Esophagus squamous epithelium (tissue), 4 donors: ENCODE measurements around the gene TAOK3.

Experiments
- POLR2A ChIP-seq, 4 donors: fragments of 450-650 bp; IDR thresholded peaks; one replicate each; pipeline ENCODE4 v1.6.1; 2017; ENCODE audit warnings: antibody characterized with exemption in 4 of 4, mild to moderate bottlenecking in 4 of 4, moderate library complexity in 3 of 4
- TF ChIP-seq, protein P1 (sequence below), 6 experiments: fragments of 450-650 bp in 4 of 6; fragments of 200-600 bp in 2 of 6; sonication (generic) in 2 of 6; IDR thresholded peaks; one replicate each; pipeline ENCODE4 v1.5.1; 2016 to 2019; ENCODE audit warnings: antibody characterized with exemption in 6 of 6, mild to moderate bottlenecking in 4 of 6, moderate library complexity in 4 of 6

DNA sequence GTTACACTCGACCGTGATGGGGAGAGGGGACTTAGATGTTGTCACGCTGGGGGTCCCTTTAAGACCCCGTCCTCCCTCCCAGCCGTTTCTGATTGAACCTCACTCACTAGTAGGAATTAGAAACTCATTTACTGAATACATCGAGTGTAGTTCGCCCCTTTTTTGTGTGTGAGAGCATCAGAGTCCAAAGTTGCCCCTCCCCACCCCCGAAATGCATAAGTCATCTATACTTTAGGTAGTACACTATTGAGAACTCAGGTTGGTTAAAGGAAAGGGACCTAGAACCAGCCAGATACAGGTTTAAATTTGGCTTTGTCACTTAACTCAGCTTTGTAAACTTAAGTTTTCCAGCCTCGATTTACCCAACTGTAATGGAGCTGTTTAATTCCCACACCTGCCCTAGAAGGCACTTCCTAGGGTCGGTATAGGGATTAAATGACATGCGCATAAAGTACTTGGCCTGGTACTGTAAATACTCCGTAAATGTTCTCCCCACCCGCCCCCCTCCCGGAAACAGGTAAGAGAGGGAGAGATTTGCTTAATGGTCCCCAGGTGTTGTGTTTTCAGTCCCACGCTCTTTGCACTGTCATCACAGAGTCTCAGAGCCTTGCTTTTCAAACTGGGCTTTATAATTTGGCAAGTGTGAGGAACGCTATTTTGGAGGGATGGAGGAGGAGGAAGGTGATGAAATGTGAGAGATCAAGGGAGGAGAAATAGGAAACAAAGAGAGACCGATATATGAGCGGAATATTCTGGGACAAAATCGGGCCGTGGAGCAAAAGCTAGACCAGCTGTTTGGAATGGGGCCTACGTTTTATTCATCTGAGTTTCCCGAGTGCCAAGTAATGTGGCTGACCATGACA is 4.5 kb upstream of the TAOK3 start:
- TF ChIP-seq, protein P1, sequence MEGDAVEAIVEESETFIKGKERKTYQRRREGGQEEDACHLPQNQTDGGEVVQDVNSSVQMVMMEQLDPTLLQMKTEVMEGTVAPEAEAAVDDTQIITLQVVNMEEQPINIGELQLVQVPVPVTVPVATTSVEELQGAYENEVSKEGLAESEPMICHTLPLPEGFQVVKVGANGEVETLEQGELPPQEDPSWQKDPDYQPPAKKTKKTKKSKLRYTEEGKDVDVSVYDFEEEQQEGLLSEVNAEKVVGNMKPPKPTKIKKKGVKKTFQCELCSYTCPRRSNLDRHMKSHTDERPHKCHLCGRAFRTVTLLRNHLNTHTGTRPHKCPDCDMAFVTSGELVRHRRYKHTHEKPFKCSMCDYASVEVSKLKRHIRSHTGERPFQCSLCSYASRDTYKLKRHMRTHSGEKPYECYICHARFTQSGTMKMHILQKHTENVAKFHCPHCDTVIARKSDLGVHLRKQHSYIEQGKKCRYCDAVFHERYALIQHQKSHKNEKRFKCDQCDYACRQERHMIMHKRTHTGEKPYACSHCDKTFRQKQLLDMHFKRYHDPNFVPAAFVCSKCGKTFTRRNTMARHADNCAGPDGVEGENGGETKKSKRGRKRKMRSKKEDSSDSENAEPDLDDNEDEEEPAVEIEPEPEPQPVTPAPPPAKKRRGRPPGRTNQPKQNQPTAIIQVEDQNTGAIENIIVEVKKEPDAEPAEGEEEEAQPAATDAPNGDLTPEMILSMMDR (IDR thresholded peaks at IDR 0.05) = no peak
- TF ChIP-seq POLR2A (IDR thresholded peaks at IDR 0.05) = no peak
